ENCODE results near the gene VMP1.

Gene VMP1

GRCh38 chr17:59762824-59763374 is 55.4 kb downstream of the VMP1 start:
- H3K4me3 ChIP-seq (replicated peaks; ENCODE audit: low read depth, low read length) = no peak overlapping the region
- DNase-seq (ENCODE audit: extremely low read depth, insufficient read length) = no peak
- H3K27me3 ChIP-seq (replicated peaks; ENCODE audit: control insufficient read depth, insufficient read depth, low read length) = no peaks in the 10 kb centered on the region
- TF ChIP-seq CTCF (IDR thresholded peaks at IDR 0.05; ENCODE audit: insufficient read depth, low read length, poor library complexity, severe bottlenecking) = no peak
- H3K36me3 ChIP-seq (ENCODE audit: control insufficient read depth, insufficient read depth, low read length) = no peaks in the 10 kb centered on the region; the same call in none of the 2 replicates

GRCh38 chr17:59763861-59764260 is 56.4 kb downstream of the VMP1 start:
- Histone ChIP-seq H3K27me3 (replicated peaks; ENCODE audit: control insufficient read depth, insufficient read depth, low read length) (no peaks in the 10 kb centered on the region), H3K36me3 (ENCODE audit: control insufficient read depth, insufficient read depth, low read length) (no peaks in the 10 kb centered on the region; the same call in none of the 2 replicates), H3K4me3 (replicated peaks; ENCODE audit: low read depth, low read length) (no peak overlapping the region)
- no peak for DNase-seq (ENCODE audit: extremely low read depth, insufficient read length)
- TF ChIP-seq CTCF (IDR thresholded peaks at IDR 0.05; ENCODE audit: insufficient read depth, low read length, poor library complexity, severe bottlenecking) = no peak

GRCh38 chr17:59764292-59764741 is 56.9 kb downstream of the VMP1 start:
- Histone ChIP-seq H3K36me3 (ENCODE audit: control insufficient read depth, insufficient read depth, low read length) (no peaks in the 10 kb centered on the region; the same call in 1 of the 2 replicates), H3K4me3 (replicated peaks; ENCODE audit: low read depth, low read length) (no peak overlapping the region), H3K27me3 (replicated peaks; ENCODE audit: control insufficient read depth, insufficient read depth, low read length) (no peaks in the 10 kb centered on the region)
- TF ChIP-seq CTCF (IDR thresholded peaks at IDR 0.05; ENCODE audit: insufficient read depth, low read length, poor library complexity, severe bottlenecking) = no peak
- no peak for DNase-seq (ENCODE audit: extremely low read depth, insufficient read length)

GRCh38 chr17:59765038-59765437 is 57.6 kb downstream of the VMP1 start:
- Histone ChIP-seq H3K4me3 (replicated peaks; ENCODE audit: low read depth, low read length) (no peak overlapping the region), H3K36me3 (ENCODE audit: control insufficient read depth, insufficient read depth, low read length) (no peaks in the 10 kb centered on the region; the same call in 1 of the 2 replicates), H3K27me3 (replicated peaks; ENCODE audit: control insufficient read depth, insufficient read depth, low read length) (no peaks in the 10 kb centered on the region)
- DNase-seq (ENCODE audit: extremely low read depth, insufficient read length) = no peak
- no peak for TF ChIP-seq CTCF (IDR thresholded peaks at IDR 0.05; ENCODE audit: insufficient read depth, low read length, poor library complexity, severe bottlenecking)

GRCh38 chr17:59766491-59766890 is 59.0 kb downstream of the VMP1 start:
- Histone ChIP-seq H3K36me3 (ENCODE audit: control insufficient read depth, insufficient read depth, low read length) (no peaks in the 10 kb centered on the region; the same call in 1 of the 2 replicates), H3K27me3 (replicated peaks; ENCODE audit: control insufficient read depth, insufficient read depth, low read length) (no peaks in the 10 kb centered on the region), H3K4me3 (replicated peaks; ENCODE audit: low read depth, low read length) (no peak overlapping the region)
- no peak for TF ChIP-seq CTCF (IDR thresholded peaks at IDR 0.05; ENCODE audit: insufficient read depth, low read length, poor library complexity, severe bottlenecking)
- DNase-seq (ENCODE audit: extremely low read depth, insufficient read length) = no peak

GRCh38 chr17:59767176-59767575 is 59.7 kb downstream of the VMP1 start:
- H3K27me3 ChIP-seq (replicated peaks; ENCODE audit: control insufficient read depth, insufficient read depth, low read length) = no peaks in the 10 kb centered on the region
- H3K36me3 ChIP-seq (ENCODE audit: control insufficient read depth, insufficient read depth, low read length) = no peaks in the 10 kb centered on the region; the same call in 1 of the 2 replicates
- no peak for TF ChIP-seq CTCF (IDR thresholded peaks at IDR 0.05; ENCODE audit: insufficient read depth, low read length, poor library complexity, severe bottlenecking)
- DNase-seq (ENCODE audit: extremely low read depth, insufficient read length) = no peak
- H3K4me3 ChIP-seq (replicated peaks; ENCODE audit: low read depth, low read length) = no peak overlapping the region
